Fibroblast of lung (primary cell): ENCODE results near the gene FAU. TPM values are rescaled to one million over a fixed set of nuclear protein-coding genes. Genes with fewer than 3 reads are reported as not detected.

Experiments
- DNase-seq, 2 donors: peaks; one replicate each; pipeline versions ENCODE4 v3.0.0 to v3.0.0-alpha.2; 2010; ENCODE audit warnings: low read depth in 2 of 2
- H2AFZ ChIP-seq: 2 replicates; pipeline ENCODE4 v1.5.1; 2012; ENCODE audit warnings: low read length, control low read depth, inconsistent platforms
- H3K27ac ChIP-seq: 2 replicates; pipeline ENCODE4 v1.5.1; 2011; ENCODE audit warnings: low read length, control low read depth; ENCODE audit not compliant: insufficient read depth
- H3K27me3 ChIP-seq: 2 replicates; pipeline ENCODE4 v1.5.1; 2011; ENCODE audit warnings: mild to moderate bottlenecking, low read length; ENCODE audit not compliant: control insufficient read depth, insufficient read depth
- H3K36me3 ChIP-seq: 2 replicates; pipeline ENCODE4 v1.5.1; 2011; ENCODE audit warnings: low read length; ENCODE audit not compliant: control insufficient read depth, insufficient read depth
- H3K4me1 ChIP-seq: 2 replicates; pipeline ENCODE4 v1.5.1; 2011; ENCODE audit warnings: low read length; ENCODE audit not compliant: control insufficient read depth, insufficient read depth; ENCODE audit errors: extremely low read depth
- H3K4me2 ChIP-seq: 2 replicates; pipeline ENCODE4 v1.5.1; 2011; ENCODE audit warnings: low read length, control low read depth; ENCODE audit not compliant: insufficient read depth; ENCODE audit errors: extremely low read depth
- H3K4me3 ChIP-seq, 4 experiments: fragments of 200-600 bp in 1 of 4; sonication (generic) in 1 of 4; replicated peaks in 1 of 4; 2 replicates each; pipeline ENCODE4 v1.5.1; 2011 to 2016; ENCODE audit warnings: low read length in 4 of 4, low read depth in 3 of 4, mild to moderate bottlenecking in 3 of 4, control low read depth in 2 of 4, inconsistent platforms in 1 of 4, mixed read lengths in 1 of 4; ENCODE audit not compliant: insufficient read depth in 1 of 4; ENCODE audit errors: control extremely low read depth in 1 of 4
- H3K79me2 ChIP-seq: 2 replicates; pipeline ENCODE4 v1.5.1; 2012; ENCODE audit warnings: mild to moderate bottlenecking, low read length, inconsistent platforms; ENCODE audit not compliant: control insufficient read depth, insufficient read depth
- H3K9ac ChIP-seq: 2 replicates; pipeline ENCODE4 v1.5.1; 2011; ENCODE audit warnings: mild to moderate bottlenecking, low read length, control low read depth; ENCODE audit not compliant: insufficient read depth
- H3K9me3 ChIP-seq: 2 replicates; pipeline ENCODE4 v1.5.1; 2012; ENCODE audit warnings: low read depth, low read length; ENCODE audit not compliant: control insufficient read depth, insufficient read depth
- H4K20me1 ChIP-seq: 2 replicates; pipeline ENCODE4 v1.5.1; 2011; ENCODE audit warnings: low read length; ENCODE audit not compliant: control insufficient read depth, insufficient read depth; ENCODE audit errors: extremely low read depth
- CTCF ChIP-seq, 2 donors: IDR thresholded peaks in 1 of 2; conservative IDR thresholded peaks in 1 of 2; 1 replicate in 1 of 2; 2 replicates in 1 of 2; pipeline ENCODE4 v1.5.1; 2011 to 2012; ENCODE audit warnings: low read length in 2 of 2, control low read depth in 1 of 2, inconsistent platforms in 1 of 2, low read depth in 1 of 2, mild to moderate bottlenecking in 1 of 2
- EZH2 ChIP-seq: IDR thresholded peaks from 2 replicates; pipeline ENCODE4 v1.5.1; 2012; ENCODE audit warnings: low read length, control low read depth, mild to moderate bottlenecking; ENCODE audit errors: missing control alignments
- polyA plus RNA-seq, 2 donors: library from polyadenylated mRNA; depleted of rRNA in 1 of 2; stranded (reverse) in 1 of 2; unstranded in 1 of 2; fragments of >200 nt; gene quantifications; 2 replicates each; pipeline ENCODE4 v1.2.1, GENCODE V29; 2011 to 2012; ENCODE audit warnings: missing spikeins in 1 of 2
- total RNA-seq: library from RNA; depleted of rRNA; stranded (reverse); fragments of >200 nt; gene quantifications from 2 replicates; pipeline ENCODE4 v1.2.1, GENCODE V29; 2014

The FAU gene
- total and polyA plus RNA-seq, 2 donors (not counting 1 experiment from before 2014, with no cell fraction given), result 256 to 336 TPM

- peak; percentile 27 to 82 for DNase-seq
- H3K27me3 ChIP-seq, result no peaks in the 10 kb centered on the region
- H4K20me1 ChIP-seq, result no peaks in the 10 kb centered on the region
- H3K9ac ChIP-seq, result peak overlapping the region; percentile 88
- no peaks in the 10 kb centered on the region for H3K9me3 ChIP-seq
- H3K36me3 ChIP-seq, result peaks cover 15% of the 10 kb centered on the region
- peak overlapping the region; percentile 74 to 94 (median 83) for H3K4me3 ChIP-seq
- H3K4me1 ChIP-seq, result peaks cover 22% of the 10 kb centered on the region
- TF ChIP-seq EZH2, result no peak
- no peak for TF ChIP-seq CTCF (conservative IDR thresholded peaks at IDR 0.05 in 1 of 2, IDR thresholded peaks at IDR 0.05 in 1 of 2; ENCODE audit: low read depth in 1 of 2, low read length in 2 of 2)
- H2AFZ ChIP-seq, result no peak overlapping the region
- H3K27ac ChIP-seq, result peak overlapping the region; percentile 85
- peak overlapping the region; percentile 64 for H3K4me2 ChIP-seq
- peaks cover 30% of the 10 kb centered on the region for H3K79me2 ChIP-seq
These were observed 5.3 kb downstream of the FAU start for GRCh38 chr11:65116370-65117205.

- peaks cover 12% of the 10 kb centered on the region for H3K36me3 ChIP-seq
- H3K27me3 ChIP-seq, result no peaks in the 10 kb centered on the region
- no peaks in the 10 kb centered on the region for H4K20me1 ChIP-seq
- peaks cover 19% of the 10 kb centered on the region for H3K79me2 ChIP-seq
- H3K9ac ChIP-seq, result no peak overlapping the region
- no peaks in the 10 kb centered on the region for H3K9me3 ChIP-seq
- no peak overlapping the region for H2AFZ ChIP-seq
- TF ChIP-seq EZH2 (no peak), CTCF (conservative IDR thresholded peaks at IDR 0.05 in 1 of 2, IDR thresholded peaks at IDR 0.05 in 1 of 2; ENCODE audit: low read depth in 1 of 2, low read length in 2 of 2) (no peak)
- no peak overlapping the region for H3K27ac ChIP-seq
- H3K4me2 ChIP-seq, result no peak overlapping the region
- no peak for DNase-seq
- H3K4me1 ChIP-seq, result peaks cover 19% of the 10 kb centered on the region
- no peak overlapping the region for H3K4me3 ChIP-seq
These were observed 6.4 kb downstream of the FAU start for GRCh38 chr11:65115361-65116082.

GRCh38 chr11:65114538-65115171 is 7.3 kb downstream of the FAU start:
- DNase-seq, result no peak
- Histone ChIP-seq H3K9ac (no peak overlapping the region), H2AFZ (no peak overlapping the region), H3K4me3 (no peak overlapping the region), H3K4me1 (peaks cover 19% of the 10 kb centered on the region), H3K79me2 (peaks cover 13% of the 10 kb centered on the region), H3K4me2 (no peak overlapping the region), H3K9me3 (no peaks in the 10 kb centered on the region), H3K27me3 (no peaks in the 10 kb centered on the region), H3K27ac (no peak overlapping the region), H4K20me1 (no peaks in the 10 kb centered on the region), H3K36me3 (peaks cover 9% of the 10 kb centered on the region)
- TF ChIP-seq CTCF (conservative IDR thresholded peaks at IDR 0.05 in 1 of 2, IDR thresholded peaks at IDR 0.05 in 1 of 2; ENCODE audit: low read depth in 1 of 2, low read length in 2 of 2) (no peak), EZH2 (no peak)
